Endothelial cell of umbilical vein (primary cell): ENCODE measurements around the gene ARHGEF7. TPM values are rescaled to one million over a fixed set of nuclear protein-coding genes. Genes with fewer than 3 reads are reported as not detected.

Experiments used
- BruUV-seq: library from RNA; stranded (reverse); fragments of 400-500 nt; replicated peaks from 2 replicates; lab custom pipeline; 2021; lab: Mats Ljungman, UMichigan
- CTCF ChIA-PET: fragments of 300-600, 350-600 bp; sonication (Branson Sonifier 250); formaldehyde crosslinking; loops from one replicate; lab custom pipeline; 2021; ENCODE audit warnings: antibody characterized with exemption, inconsistent platforms; lab: Charles Lee
- POLR2A ChIA-PET: fragments of 300-600, 350-600 bp; sonication (Branson Sonifier 250); formaldehyde crosslinking; loops from one replicate; lab custom pipeline; 2021; ENCODE audit warnings: antibody characterized with exemption, inconsistent platforms; lab: Charles Lee
- DNase-seq: peaks from one replicate; pipeline ENCODE4 v3.0.0-alpha.2; 2011; ENCODE audit warnings: low read depth, low spot score
- FAIRE-seq: peaks from 2 replicates; lab custom pipeline; 2011; peaks lifted over from hg19 to GRCh38; lab: Jason Lieb, UNC
- H2AFZ ChIP-seq: 2 replicates; pipeline ENCODE4 v1.6.0; 2012; ENCODE audit warnings: low read depth, low read length, control low read depth, inconsistent platforms
- H3K27ac ChIP-seq: 2 replicates; pipeline ENCODE4 v1.5.1; 2011; ENCODE audit warnings: low read depth, mild to moderate bottlenecking, control low read depth, low read length, moderate library complexity; ENCODE audit not compliant: insufficient read depth
- H3K27me3 ChIP-seq, 2 experiments: 2 replicates each; pipeline versions ENCODE4 v1.6.0 to v1.6.1; 2011; ENCODE audit warnings: low read length in 2 of 2, mixed read lengths in 1 of 2; ENCODE audit not compliant: control insufficient read depth in 2 of 2, insufficient read depth in 2 of 2
- H3K36me3 ChIP-seq, 2 experiments: 2 replicates in 1 of 2; 3 replicates in 1 of 2; pipeline ENCODE4 v1.5.1; 2011; ENCODE audit warnings: low read length in 2 of 2, mild to moderate bottlenecking in 1 of 2, moderate library complexity in 1 of 2; ENCODE audit not compliant: control insufficient read depth in 2 of 2, insufficient read depth in 2 of 2; ENCODE audit errors: extremely low read depth in 1 of 2
- H3K4me1 ChIP-seq: 3 replicates; pipeline ENCODE4 v1.5.1; 2011; ENCODE audit warnings: mild to moderate bottlenecking, low read length; ENCODE audit not compliant: control insufficient read depth, insufficient read depth; ENCODE audit errors: extremely low read depth
- H3K4me2 ChIP-seq: 2 replicates; pipeline ENCODE4 v1.6.1; 2011; ENCODE audit warnings: low read length, control low read depth, mixed read lengths; ENCODE audit not compliant: insufficient read depth
- H3K4me3 ChIP-seq, 3 experiments: fragments of 200-600 bp in 1 of 3; sonication (generic), shearing (Covaris generic) in 1 of 3; replicated peaks in 1 of 3; 2 replicates each; pipeline ENCODE4 v1.5.1; 2011 to 2016; ENCODE audit warnings: control low read depth in 3 of 3, low read length in 3 of 3, mild to moderate bottlenecking in 2 of 3, inconsistent platforms in 1 of 3, low read depth in 1 of 3, moderate library complexity in 1 of 3; ENCODE audit not compliant: insufficient read depth in 1 of 3
- H3K79me2 ChIP-seq: 2 replicates; pipeline ENCODE4 v1.6.0; 2012; ENCODE audit warnings: low read length, inconsistent platforms; ENCODE audit not compliant: control insufficient read depth, insufficient read depth
- H3K9ac ChIP-seq: replicated peaks from 2 replicates; pipeline ENCODE3; 2011; ENCODE audit warnings: low read length, control low read depth; ENCODE audit not compliant: insufficient read depth; ENCODE audit errors: extremely low read depth
- H3K9me1 ChIP-seq: replicated peaks from 3 replicates; pipeline ENCODE4 v1.6.0; 2011; ENCODE audit warnings: mild to moderate bottlenecking, low read length; ENCODE audit not compliant: control insufficient read depth, insufficient read depth; ENCODE audit errors: extremely low read depth
- H3K9me3 ChIP-seq: replicated peaks from 2 replicates; pipeline ENCODE4 v1.5.1; 2012; ENCODE audit warnings: low read length, inconsistent platforms; ENCODE audit not compliant: control insufficient read depth, insufficient read depth
- H4K20me1 ChIP-seq: replicated peaks from 2 replicates; pipeline ENCODE3; 2011; ENCODE audit warnings: mild to moderate bottlenecking, low read length; ENCODE audit not compliant: control insufficient read depth, insufficient read depth; ENCODE audit errors: extremely low read depth
- CTCF ChIP-seq, 2 donors: IDR thresholded peaks; 1 replicate in 1 of 2; 2 replicates in 1 of 2; pipeline ENCODE4 v1.5.1; 2011; ENCODE audit warnings: low read length in 2 of 2, mild to moderate bottlenecking in 2 of 2, moderate library complexity in 2 of 2, control low read depth in 1 of 2, inconsistent platforms in 1 of 2, low read depth in 1 of 2; ENCODE audit not compliant: insufficient read depth in 1 of 2; ENCODE audit errors: extremely low read depth in 1 of 2
- EZH2 ChIP-seq: IDR thresholded peaks from 2 replicates; pipeline ENCODE4 v1.6.1; 2012; ENCODE audit warnings: borderline replicate concordance, low read depth, mild to moderate bottlenecking, moderate library complexity, low read length, inconsistent platforms; ENCODE audit not compliant: severe bottlenecking
- FOS ChIP-seq: IDR thresholded peaks from 2 replicates; pipeline ENCODE4 v1.6.1; 2011; ENCODE audit warnings: mild to moderate bottlenecking, low read length, moderate library complexity, borderline replicate concordance; ENCODE audit not compliant: insufficient read depth
- GATA2 ChIP-seq: IDR thresholded peaks from 2 replicates; pipeline ENCODE4 v1.7.0; 2011; ENCODE audit warnings: low read depth, mild to moderate bottlenecking, moderate library complexity, mixed read lengths, low read length; ENCODE audit not compliant: insufficient read length, insufficient read depth
- JUN ChIP-seq: IDR thresholded peaks from 2 replicates; pipeline ENCODE4 v1.6.1; 2011; ENCODE audit warnings: borderline replicate concordance, low read depth; ENCODE audit not compliant: insufficient read length, insufficient read depth
- MAX ChIP-seq: IDR thresholded peaks from 2 replicates; pipeline ENCODE4 v1.6.1; 2011; ENCODE audit not compliant: insufficient read depth, insufficient read length
- MYC ChIP-seq: IDR thresholded peaks from one replicate; pipeline ENCODE4 v1.6.1; 2011; ENCODE audit warnings: mild to moderate bottlenecking, low read depth, low read length
- POLR2A ChIP-seq: IDR thresholded peaks from 2 replicates; pipeline ENCODE4 v1.6.1; 2012; ENCODE audit warnings: low read depth, mild to moderate bottlenecking, control low read depth, low read length
- POLR2AphosphoS5 ChIP-seq: IDR thresholded peaks from 2 replicates; pipeline ENCODE4 v1.6.1; 2012; ENCODE audit warnings: low read depth, mild to moderate bottlenecking, control low read depth, low read length, moderate library complexity; ENCODE audit not compliant: insufficient read depth
- dilution Hi-C: fragments of 300-500 bp; cut with MboI; formaldehyde crosslinking; loops from one replicate; pipeline ENCODE4 v1.15.0; 2019; ENCODE audit warnings: low sequenced_read_pairs; ENCODE audit not compliant: extremely low pct_ligation_motif_present
- intact Hi-C: fragments of 100-400 bp; cut with micrococcal nuclease; formaldehyde crosslinking; loops from one replicate; pipeline ENCODE4 v1.10.0; 2022
- polyA plus RNA-seq, 4 experiments: library from polyadenylated mRNA; depleted of rRNA in 3 of 4; stranded (reverse) in 3 of 4; unstranded in 1 of 4; fragments of >200 nt; gene quantifications; 2 replicates each; pipeline versions ENCODE4 v1.2.1 to v1.2.3, GENCODE V29; 2011 to 2012; ENCODE audit warnings: missing spikeins in 1 of 4
- total RNA-seq: library from RNA; stranded (reverse); gene quantifications from 2 replicates; pipeline ENCODE4 v1.2.3, GENCODE V29; 2021

The ARHGEF7 gene
- total and polyA plus RNA-seq, 2 donors (not counting 3 experiments of a cell fraction or from before 2014, with no cell fraction given): 94.9 to 155 TPM

DNA sequence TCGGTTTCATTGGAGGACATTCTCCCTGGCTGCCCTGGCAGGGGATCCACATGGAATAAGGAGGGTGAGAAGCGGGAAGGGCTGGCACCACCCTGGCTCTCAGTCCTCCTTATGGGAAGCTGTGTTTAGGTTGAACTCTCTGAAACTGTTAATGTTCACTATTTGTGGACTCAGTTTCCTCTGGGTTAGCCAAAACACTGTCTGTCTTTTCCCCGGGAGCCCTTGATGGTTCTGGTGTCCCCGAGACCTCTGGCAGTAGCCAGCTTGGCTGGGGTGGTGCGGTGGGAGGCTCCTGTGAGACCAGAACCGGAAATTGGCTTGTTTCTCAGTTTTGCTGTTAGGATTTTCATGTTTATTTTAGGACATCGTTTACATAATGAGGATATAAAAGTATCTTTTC, 157.0 kb downstream of the ARHGEF7 start:
- Histone ChIP-seq H3K4me3 (no peak overlapping the region), H3K27me3 (no peaks in the 10 kb centered on the region), H3K4me2 (no peak overlapping the region), H3K9ac (no peak overlapping the region), H3K27ac (no peak overlapping the region), H3K9me3 (no peaks in the 10 kb centered on the region), H2AFZ (no peak overlapping the region), H3K79me2 (peaks cover 8% of the 10 kb centered on the region), H4K20me1 (peaks cover 6% of the 10 kb centered on the region), H3K4me1 (no peaks in the 10 kb centered on the region), H3K36me3 (peaks cover 28 to 53% of the 10 kb centered on the region in 2 experiments), H3K9me1 (no peaks in the 10 kb centered on the region)
- ChIA-PET POLR2A (no interaction called here), CTCF (no interaction called here)
- dilution Hi-C loops (no loop called here), intact Hi-C loops (no loop called here)
- no peak for DNase-seq
- BruUV-seq: no TSS peak
- TF ChIP-seq FOS (no peak), MYC (no peak), MAX (no peak), EZH2 (no peak), GATA2 (no peak), CTCF (IDR thresholded peaks at IDR 0.05; ENCODE audit: extremely low read depth in 1 of 2, insufficient read depth in 1 of 2, low read depth in 1 of 2, low read length in 2 of 2) (no peak), POLR2A (no peak), JUN (no peak), POLR2AphosphoS5 (no peak)
- no peak for FAIRE-seq
